Kidney (tissue), 14 donors: Measurements from ENCODE around the gene EBF3. TPM values are rescaled to one million over a fixed set of nuclear protein-coding genes. Genes with fewer than 3 reads are reported as not detected.

Experiments used
- DNase-seq, 5 donors: peaks; one replicate each; pipeline ENCODE4 v3.0.0-alpha.2; 2013 to 2020
- FAIRE-seq: peaks from 2 replicates; lab custom pipeline; 2012; peaks lifted over from hg19 to GRCh38; lab: Jason Lieb, UNC
- H3K27ac ChIP-seq, 2 donors: one replicate each; pipeline ENCODE4 v1.7.0; 2013; ENCODE audit warnings: low read depth in 2 of 2, low read length in 2 of 2, inconsistent platforms in 1 of 2
- H3K27me3 ChIP-seq: one replicate; pipeline ENCODE4 v1.7.1; 2013; ENCODE audit warnings: low read length, inconsistent platforms; ENCODE audit not compliant: control insufficient read depth, insufficient read depth
- H3K36me3 ChIP-seq, 3 donors: one replicate each; pipeline versions ENCODE4 v1.7.0 to v1.7.1; 2013; ENCODE audit warnings: low read length in 3 of 3, control low read depth in 1 of 3, inconsistent platforms in 1 of 3; ENCODE audit not compliant: insufficient read depth in 3 of 3, control insufficient read depth in 2 of 3
- H3K4me1 ChIP-seq, 3 donors: one replicate each; pipeline versions ENCODE4 v1.7.0 to v1.7.1; 2013; ENCODE audit warnings: low read length in 3 of 3, inconsistent platforms in 1 of 3, low read depth in 1 of 3; ENCODE audit not compliant: control insufficient read depth in 2 of 3, insufficient read depth in 2 of 3
- H3K4me3 ChIP-seq, 3 donors: one replicate each; pipeline versions ENCODE4 v1.7.0 to v1.8.1; 2013; ENCODE audit warnings: low read length in 3 of 3, control low read depth in 1 of 3, inconsistent platforms in 1 of 3
- H3K9ac ChIP-seq, 3 donors: one replicate each; pipeline versions ENCODE4 v1.7.0 to v1.7.1; 2013; ENCODE audit warnings: low read length in 3 of 3, control low read depth in 1 of 3, inconsistent platforms in 1 of 3
- H3K9me3 ChIP-seq, 3 donors: one replicate each; pipeline versions ENCODE4 v1.7.0 to v1.7.1; 2013; ENCODE audit warnings: low read length in 3 of 3, control low read depth in 1 of 3, inconsistent platforms in 1 of 3; ENCODE audit not compliant: control insufficient read depth in 2 of 3, insufficient read depth in 1 of 3
- intact Hi-C: fragments of 100-400 bp; cut with DNase I; formaldehyde crosslinking; loops from one replicate; pipeline ENCODE4 v1.11.1; 2022
- polyA plus RNA-seq: library from polyadenylated mRNA; stranded (reverse); fragments of 350-450 nt; fragmentation: Illumina TruSeq; extraction: RNeasy Lipid Tissue Mini Kit (QIAGEN cat#74804); gene quantifications from one replicate; pipeline ENCODE4 v1.2.3, GENCODE V29; 2014; ENCODE audit warnings: low read depth, low replicate concordance; ENCODE audit not compliant: insufficient read depth
- total RNA-seq: library from RNA; stranded (reverse); fragmentation: NEBNext Ultra II Directional; extraction: Animal tissue kit (Norgen Biotek cat#: 25700); gene quantifications from one replicate; pipeline ENCODE4 v1.2.1, GENCODE V29; 2021
- TF ChIP-seq, protein P1 (sequence below): IDR thresholded peaks from 3 replicates; pipeline ENCODE4 v1.5.1; 2012; ENCODE audit warnings: mild to moderate bottlenecking, moderate library complexity, borderline replicate concordance; ENCODE audit not compliant: insufficient read depth; ENCODE audit errors: extremely low read depth
- donor health status: control.
- donor health status: control.
- donor health status: control.
- donor health status: control.
- donor health status: control.
- donor health status: DM: yes; HTN: yes; CAD: no.
- donor health status: Normal renal cell carcinoma (clear cell type).

EBF3 gene
- total and polyA plus RNA-seq, 2 donors from 2014 or later = 0.09 to 0.98 TPM

DNA sequence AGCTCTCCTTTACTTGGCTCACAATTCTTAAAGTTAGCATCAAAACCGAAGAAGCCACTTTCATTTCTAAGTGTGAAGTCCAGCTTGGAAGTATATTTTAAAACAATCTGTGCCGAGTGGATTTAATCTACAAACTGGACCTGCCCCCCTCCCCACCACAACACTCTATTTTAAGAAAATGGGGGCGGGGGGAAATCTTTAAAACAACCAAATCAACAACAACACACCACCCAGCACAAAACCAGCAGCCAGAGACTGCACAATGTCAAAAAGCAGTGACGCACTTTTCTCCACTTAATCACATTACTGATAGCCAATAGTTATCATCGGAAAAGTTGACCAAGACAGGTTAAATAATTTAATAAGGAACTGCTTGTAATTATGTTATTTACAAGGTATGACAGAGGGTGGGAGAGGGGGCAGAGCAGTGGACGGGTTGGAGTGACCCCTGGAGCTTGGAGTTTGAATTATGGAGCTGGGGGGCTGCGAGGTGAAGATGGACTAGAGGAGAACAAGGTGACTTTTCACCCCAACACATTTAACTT lies 2.8 kb downstream of the EBF3 start:
- TF ChIP-seq, protein P1, sequence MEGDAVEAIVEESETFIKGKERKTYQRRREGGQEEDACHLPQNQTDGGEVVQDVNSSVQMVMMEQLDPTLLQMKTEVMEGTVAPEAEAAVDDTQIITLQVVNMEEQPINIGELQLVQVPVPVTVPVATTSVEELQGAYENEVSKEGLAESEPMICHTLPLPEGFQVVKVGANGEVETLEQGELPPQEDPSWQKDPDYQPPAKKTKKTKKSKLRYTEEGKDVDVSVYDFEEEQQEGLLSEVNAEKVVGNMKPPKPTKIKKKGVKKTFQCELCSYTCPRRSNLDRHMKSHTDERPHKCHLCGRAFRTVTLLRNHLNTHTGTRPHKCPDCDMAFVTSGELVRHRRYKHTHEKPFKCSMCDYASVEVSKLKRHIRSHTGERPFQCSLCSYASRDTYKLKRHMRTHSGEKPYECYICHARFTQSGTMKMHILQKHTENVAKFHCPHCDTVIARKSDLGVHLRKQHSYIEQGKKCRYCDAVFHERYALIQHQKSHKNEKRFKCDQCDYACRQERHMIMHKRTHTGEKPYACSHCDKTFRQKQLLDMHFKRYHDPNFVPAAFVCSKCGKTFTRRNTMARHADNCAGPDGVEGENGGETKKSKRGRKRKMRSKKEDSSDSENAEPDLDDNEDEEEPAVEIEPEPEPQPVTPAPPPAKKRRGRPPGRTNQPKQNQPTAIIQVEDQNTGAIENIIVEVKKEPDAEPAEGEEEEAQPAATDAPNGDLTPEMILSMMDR = no peak
- Histone ChIP-seq H3K36me3 (no peaks in the 10 kb centered on the region), H3K9ac (no peak overlapping the region), H3K4me3 (no peak overlapping the region), H3K27ac (no peak overlapping the region), H3K4me1 (peaks cover 0 to 4% (median 0%) of the 10 kb centered on the region in 3 donors), H3K9me3 (no peaks in the 10 kb centered on the region), H3K27me3 (peaks cover 62% of the 10 kb centered on the region)
- intact Hi-C loops = no loop called here
- DNase-seq (peak in 1 of 5 donors; percentile 13), FAIRE-seq (no peak)

DNA sequence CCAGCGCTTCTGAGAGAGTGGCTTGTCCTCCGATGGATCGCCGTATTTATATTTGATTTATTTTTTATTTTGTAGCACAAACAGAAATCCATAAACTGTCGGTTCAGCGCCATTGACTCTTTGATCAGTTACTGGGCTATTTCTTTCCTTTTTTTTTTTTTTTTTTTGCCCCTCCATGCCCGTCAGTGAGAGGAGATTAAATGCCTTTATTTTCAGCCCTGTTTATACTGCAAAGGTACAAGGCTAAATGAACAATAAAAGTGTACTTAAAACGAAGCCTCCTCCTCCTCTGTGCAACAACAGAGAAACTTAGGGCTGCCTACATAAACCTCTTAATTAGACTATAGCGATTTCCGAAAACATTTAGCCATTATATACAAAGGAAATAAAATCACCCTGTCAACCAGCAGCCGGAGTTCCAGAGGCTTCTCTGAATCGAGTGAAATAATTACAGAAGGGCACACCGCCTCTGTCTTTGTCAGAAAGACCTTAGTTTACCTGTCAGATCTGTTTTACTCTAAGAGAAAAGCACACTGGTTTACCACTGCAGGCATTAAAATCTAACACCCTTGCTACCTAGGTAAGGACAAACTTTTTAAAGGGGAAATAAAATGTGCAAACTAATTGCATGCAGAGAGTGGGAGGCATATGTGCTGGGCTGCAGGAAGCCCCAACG lies 3.5 kb downstream of the EBF3 start:
- Histone ChIP-seq H3K4me1 (peaks cover 0 to 4% (median 0%) of the 10 kb centered on the region in 3 donors), H3K9ac (no peak overlapping the region), H3K4me3 (no peak overlapping the region), H3K36me3 (no peaks in the 10 kb centered on the region), H3K27ac (no peak overlapping the region), H3K9me3 (no peaks in the 10 kb centered on the region), H3K27me3 (peaks cover 61% of the 10 kb centered on the region)
- DNase-seq = no peak
- TF ChIP-seq, protein P1 = no peak
- FAIRE-seq = no peak
- intact Hi-C loops = no loop called here

DNA sequence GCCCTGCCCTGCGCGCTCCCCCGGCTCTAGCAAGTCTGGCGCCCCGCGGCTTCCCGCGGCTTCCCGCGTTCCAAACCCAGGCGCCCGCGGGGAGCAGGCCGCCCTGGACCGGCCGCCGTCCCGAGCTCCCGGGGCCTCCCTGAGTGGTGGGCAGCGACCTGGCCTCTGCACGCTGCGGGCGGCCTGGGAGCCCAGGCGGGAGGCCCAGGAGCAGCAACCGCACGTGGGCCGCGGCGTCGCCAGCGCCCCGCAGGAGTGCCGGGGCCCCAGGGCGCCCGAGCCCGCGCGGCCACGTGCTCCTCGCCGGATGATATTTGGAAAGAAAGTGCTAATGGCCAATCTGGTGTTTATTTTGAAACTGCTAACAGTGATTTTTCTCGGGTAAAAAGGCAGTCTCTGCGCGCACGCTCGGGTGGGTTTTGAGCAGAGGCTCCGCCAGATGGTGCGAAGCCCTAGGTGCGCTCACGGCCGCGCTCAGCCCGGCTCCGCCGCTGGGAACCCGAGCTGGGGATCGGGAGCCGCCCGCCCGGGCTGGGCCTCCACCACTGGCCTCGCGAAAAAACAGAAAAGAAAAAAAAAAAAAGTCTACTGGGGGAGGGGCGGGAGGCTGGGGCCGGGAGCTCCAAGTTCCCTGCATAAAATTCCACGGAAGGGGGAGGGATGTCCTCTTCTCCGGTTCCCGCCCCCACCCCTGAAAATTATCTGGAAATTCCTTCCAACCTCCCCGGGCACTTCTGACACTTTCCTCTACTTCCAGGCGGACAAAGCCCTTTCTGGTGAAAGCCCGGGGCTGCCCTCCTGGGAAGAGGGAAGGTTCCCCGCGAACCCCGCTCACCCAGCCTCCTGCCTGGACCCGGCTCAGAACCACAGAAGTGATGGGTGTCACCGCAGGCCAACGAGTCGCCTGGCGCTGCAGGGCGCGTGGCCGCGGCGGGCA lies 4.3 kb downstream of the EBF3 start:
- intact Hi-C loops = no loop called here
- Histone ChIP-seq H3K9me3 (no peaks in the 10 kb centered on the region), H3K27ac (no peak overlapping the region), H3K36me3 (no peaks in the 10 kb centered on the region), H3K4me3 (no peak overlapping the region), H3K4me1 (peaks cover 0 to 4% (median 0%) of the 10 kb centered on the region in 3 donors), H3K9ac (no peak overlapping the region), H3K27me3 (peaks cover 57% of the 10 kb centered on the region)
- TF ChIP-seq, protein P1 = no peak
- DNase-seq (peak in 2 of 5 donors; percentile 35 to 52), FAIRE-seq (no peak)
